Panc1 (cell line): ENCODE data around the gene PGBD1. TPM values are rescaled to one million over a fixed set of nuclear protein-coding genes. Genes with fewer than 3 reads are reported as not detected.

Source experiments
- ATAC-seq: fragments of 200-7000 bp; cut with Tn5 transposase; 2 replicates; pipeline ENCODE4 v1.9.1; 2020; ENCODE audit warnings: mild to moderate bottlenecking, moderate library complexity
- BruUV-seq: library from RNA; stranded (reverse); fragments of 400-500 nt; replicated peaks from 2 replicates; lab custom pipeline; 2021; lab: Mats Ljungman, UMichigan
- CTCF ChIA-PET: fragments of 300-600 bp; sonication (Branson Sonifier 250); formaldehyde crosslinking; loops from one replicate; lab custom pipeline; 2022; ENCODE audit warnings: antibody characterized with exemption; lab: Charles Lee
- POLR2A ChIA-PET: fragments of 300-600 bp; sonication (Branson Sonifier 250); formaldehyde crosslinking; loops from one replicate; lab custom pipeline; 2022; ENCODE audit warnings: antibody characterized with exemption; lab: Charles Lee
- DNase-seq: peaks from one replicate; pipeline ENCODE4 v3.0.0-alpha.2; 2010; ENCODE audit warnings: low read depth, low spot score
- H3K27ac ChIP-seq: 2 replicates; pipeline ENCODE4 v1.5.1; 2011; ENCODE audit warnings: mild to moderate bottlenecking, low read length, inconsistent platforms
- H3K27me3 ChIP-seq: fragments of 200-500 bp; sonication (Bioruptor generic); 2 replicates; pipeline ENCODE4 v1.6.0; 2014; ENCODE audit warnings: low read length, inconsistent platforms; ENCODE audit not compliant: control insufficient read depth, insufficient read depth
- H3K36me3 ChIP-seq: fragments of 200-500 bp; sonication (Bioruptor generic); 2 replicates; pipeline ENCODE4 v1.5.1; 2014; ENCODE audit warnings: inconsistent platforms, mild to moderate bottlenecking, low read length, moderate library complexity; ENCODE audit not compliant: control insufficient read depth, insufficient read depth
- H3K4me1 ChIP-seq: 2 replicates; pipeline ENCODE4 v1.5.1; 2011; ENCODE audit warnings: inconsistent platforms, mild to moderate bottlenecking, low read length, moderate library complexity; ENCODE audit not compliant: control insufficient read depth, insufficient read depth
- H3K4me3 ChIP-seq, 2 experiments: 2 replicates each; pipeline ENCODE4 v1.5.1; 2011 to 2012; ENCODE audit warnings: low read depth in 2 of 2, low read length in 2 of 2, mild to moderate bottlenecking in 2 of 2, inconsistent platforms in 1 of 2, moderate library complexity in 1 of 2
- H3K9me3 ChIP-seq: fragments of 200-500 bp; sonication (Bioruptor generic); 2 replicates; pipeline ENCODE4 v1.5.1; 2014; ENCODE audit warnings: low read depth, mild to moderate bottlenecking, inconsistent platforms, low read length, moderate library complexity; ENCODE audit not compliant: control insufficient read depth, insufficient read depth
- CTCF ChIP-seq: fragments of 450-650 bp; IDR thresholded peaks from 2 replicates; pipeline ENCODE4 v1.5.1; 2017; ENCODE audit warnings: mild to moderate bottlenecking
- POLR2AphosphoS5 ChIP-seq: IDR thresholded peaks from 2 replicates; pipeline ENCODE4 v1.6.1; 2012; ENCODE audit warnings: mild to moderate bottlenecking, low read depth, low read length, moderate library complexity
- REST ChIP-seq, 2 experiments: IDR thresholded peaks; 2 replicates each; pipeline ENCODE4 v1.6.1; 2011 to 2012; ENCODE audit warnings: low read depth in 2 of 2, control low read depth in 1 of 2, low read length in 1 of 2, mild to moderate bottlenecking in 1 of 2, moderate library complexity in 1 of 2; ENCODE audit not compliant: insufficient read depth in 1 of 2
- SIN3A ChIP-seq: IDR thresholded peaks from 2 replicates; pipeline ENCODE4 v1.6.1; 2012; ENCODE audit warnings: low read depth, mild to moderate bottlenecking, low read length, moderate library complexity, borderline replicate concordance; ENCODE audit not compliant: insufficient read depth
- TCF7L2 ChIP-seq: IDR thresholded peaks from 2 replicates; pipeline ENCODE4 v1.6.1; 2011; ENCODE audit warnings: mild to moderate bottlenecking, low read depth, low read length, inconsistent platforms
- in situ Hi-C: cut with HindIII; loops from 2 replicates; pipeline ENCODE4 v1.10.0; 2016; ENCODE audit warnings: low sequenced_read_pairs, low pct_unique_long_range_greater_than_20kb
- intact Hi-C: fragments of 100-400 bp; cut with micrococcal nuclease; formaldehyde crosslinking; loops from one replicate; pipeline ENCODE4 v1.10.0; 2022; ENCODE audit not compliant: unreplicated experiment
- total RNA-seq: library from RNA; stranded (reverse); gene quantifications from one replicate; pipeline ENCODE4 v1.2.1, GENCODE V29; 2021; ENCODE audit not compliant: unreplicated experiment

The PGBD1 gene
- total RNA-seq, 1 experiment from 2014 or later = 7.6 TPM

GRCh38 chr6:28266563-28266961 lies 14.8 kb upstream of the PGBD1 start:
- ATAC-seq (no peak), DNase-seq (no peak)
- in situ Hi-C loops = no loop called here
- ChIA-PET POLR2A (interaction anchor here (0.6 to 0.7 kb wide), 4 partner anchors 14 to 438 kb away, joined by 3 to 10 read pairs (median 7); partner anchors contain the start of gene ZKSCAN4), CTCF (interaction anchor here (0.7 to 1.0 kb wide), 3 partner anchors 27 to 133 kb away, joined by 3 to 11 read pairs (median 5); no protein-coding TSS in a partner anchor)
- Histone ChIP-seq H3K9me3 (no peaks in the 10 kb centered on the region), H3K36me3 (no peaks in the 10 kb centered on the region; the same call in none of the 2 replicates), H3K27ac (peak overlapping the region; percentile 95), H3K4me1 (peaks cover 16% of the 10 kb centered on the region; the same call in 1 of the 2 replicates), H3K27me3 (no peaks in the 10 kb centered on the region), H3K4me3 (peak overlapping the region; percentile 73 to 83)
- intact Hi-C loops = loop anchor here (5.0 kb wide), 1 partner anchor 86 kb away; no protein-coding TSS in a partner anchor
- BruUV-seq = no TSS peak
- TF ChIP-seq POLR2AphosphoS5 = no peak
- no peak for TF ChIP-seq TCF7L2
- no peak for TF ChIP-seq CTCF
- no peak for TF ChIP-seq REST (IDR thresholded peaks at IDR 0.05; ENCODE audit: insufficient read depth in 1 of 2, low read depth in 2 of 2, low read length in 1 of 2)
- TF ChIP-seq SIN3A = no peak

GRCh38 chr6:28266962-28267694 lies 14.2 kb upstream of the PGBD1 start, which contains the start of gene ZSCAN26:
TSS of gene ZSCAN26 (plus strand) at chr6:28267143. CDS start at chr6:28271920, 4,777 bp downstream.
- TF ChIP-seq TCF7L2 = 0 out of 2 replicates have a peak, but pooled peaks have one; percentile 36
- TF ChIP-seq SIN3A = peak; percentile 73; the same call in 1 of the 2 replicates
- no peak for TF ChIP-seq REST (IDR thresholded peaks at IDR 0.05; ENCODE audit: insufficient read depth in 1 of 2, low read depth in 2 of 2, low read length in 1 of 2)
- peak; percentile 74 for TF ChIP-seq POLR2AphosphoS5
- no peak for TF ChIP-seq CTCF
- ChIA-PET CTCF (interaction anchor here (0.7 to 1.0 kb wide), 3 partner anchors 26 to 132 kb away, joined by 3 to 11 read pairs (median 5); no protein-coding TSS in a partner anchor), POLR2A (interaction anchor here (0.6 to 0.7 kb wide), 4 partner anchors 15 to 438 kb away, joined by 3 to 10 read pairs (median 7); partner anchors contain the start of gene ZKSCAN4)
- intact Hi-C loops (loop anchor here (5.0 kb wide), 1 partner anchor 85 kb away; no protein-coding TSS in a partner anchor), in situ Hi-C loops (no loop called here)
- no peaks in the 10 kb centered on the region; the same call in none of the 2 replicates for H3K36me3 ChIP-seq
- H3K4me1 ChIP-seq = peaks cover 16% of the 10 kb centered on the region; the same call in 1 of the 2 replicates
- ATAC-seq (peak; percentile 98), DNase-seq (peak; percentile 78)
- H3K9me3 ChIP-seq = no peaks in the 10 kb centered on the region
- no TSS peak for BruUV-seq
- H3K27ac ChIP-seq = peak within 1 kb of the TSS; percentile 95
- H3K27me3 ChIP-seq = no peaks in the 10 kb centered on the region
- peak within 1 kb of the TSS; percentile 73 to 83 for H3K4me3 ChIP-seq
